Choroid plexus epithelial cell (primary cell): ENCODE measurements around the gene IDH2.

ENCODE experiments used
- DNase-seq: peaks from one replicate; pipeline ENCODE4 v3.0.0-alpha.2; 2010; ENCODE audit warnings: low read depth
- H3K4me3 ChIP-seq: 2 replicates; pipeline ENCODE4 v1.5.1; 2011; ENCODE audit warnings: low read depth, mild to moderate bottlenecking, control low read depth, low read length, moderate library complexity
- TF ChIP-seq, protein P1 (sequence below): conservative IDR thresholded peaks from 2 replicates; pipeline ENCODE4 v1.5.1; 2011; ENCODE audit warnings: low read depth, mild to moderate bottlenecking, control low read depth, inconsistent platforms, low read length, moderate library complexity

Gene IDH2

DNA sequence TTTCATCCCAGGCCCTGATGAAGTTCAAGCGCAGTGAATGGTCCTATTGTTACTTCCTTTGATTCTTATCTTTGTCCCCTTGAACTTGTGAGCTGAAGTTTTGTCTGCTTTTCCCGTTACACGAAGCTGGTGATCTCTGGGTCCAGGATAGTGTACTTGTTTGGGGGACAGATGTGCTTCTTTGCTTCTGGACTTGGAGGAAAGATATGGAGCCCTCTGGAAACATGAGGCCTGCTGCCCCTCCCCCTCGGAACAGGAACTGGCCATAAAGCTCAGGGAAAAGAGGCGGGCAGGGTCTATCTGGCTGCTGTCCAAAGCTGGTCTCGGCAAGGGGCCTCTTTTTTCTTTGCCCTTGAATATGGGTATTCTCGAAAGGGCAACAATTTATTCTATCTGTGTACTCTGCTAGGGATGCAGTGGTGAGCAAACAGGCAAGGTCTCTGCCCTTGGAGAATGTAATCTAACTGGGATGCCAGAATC lies 47.6 kb downstream of the IDH2 start:
- TF ChIP-seq, protein P1, sequence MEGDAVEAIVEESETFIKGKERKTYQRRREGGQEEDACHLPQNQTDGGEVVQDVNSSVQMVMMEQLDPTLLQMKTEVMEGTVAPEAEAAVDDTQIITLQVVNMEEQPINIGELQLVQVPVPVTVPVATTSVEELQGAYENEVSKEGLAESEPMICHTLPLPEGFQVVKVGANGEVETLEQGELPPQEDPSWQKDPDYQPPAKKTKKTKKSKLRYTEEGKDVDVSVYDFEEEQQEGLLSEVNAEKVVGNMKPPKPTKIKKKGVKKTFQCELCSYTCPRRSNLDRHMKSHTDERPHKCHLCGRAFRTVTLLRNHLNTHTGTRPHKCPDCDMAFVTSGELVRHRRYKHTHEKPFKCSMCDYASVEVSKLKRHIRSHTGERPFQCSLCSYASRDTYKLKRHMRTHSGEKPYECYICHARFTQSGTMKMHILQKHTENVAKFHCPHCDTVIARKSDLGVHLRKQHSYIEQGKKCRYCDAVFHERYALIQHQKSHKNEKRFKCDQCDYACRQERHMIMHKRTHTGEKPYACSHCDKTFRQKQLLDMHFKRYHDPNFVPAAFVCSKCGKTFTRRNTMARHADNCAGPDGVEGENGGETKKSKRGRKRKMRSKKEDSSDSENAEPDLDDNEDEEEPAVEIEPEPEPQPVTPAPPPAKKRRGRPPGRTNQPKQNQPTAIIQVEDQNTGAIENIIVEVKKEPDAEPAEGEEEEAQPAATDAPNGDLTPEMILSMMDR: no peak

GRCh38 chr15:90053685-90054466 lies 48.4 kb downstream of the IDH2 start:
- DNase-seq: no peak
- no peak overlapping the region for H3K4me3 ChIP-seq
- TF ChIP-seq, protein P1: no peak

More for the DNA sequence above, 47.6 kb downstream of the IDH2 start:
- H3K4me3 ChIP-seq: no peak overlapping the region
- no peak for DNase-seq

- H3K4me3 ChIP-seq: no peak overlapping the region
- TF ChIP-seq, protein P1: no peak
- no peak for DNase-seq
Observed at GRCh38 chr15:90051874-90052273, 50.4 kb downstream of the IDH2 start.

DNA sequence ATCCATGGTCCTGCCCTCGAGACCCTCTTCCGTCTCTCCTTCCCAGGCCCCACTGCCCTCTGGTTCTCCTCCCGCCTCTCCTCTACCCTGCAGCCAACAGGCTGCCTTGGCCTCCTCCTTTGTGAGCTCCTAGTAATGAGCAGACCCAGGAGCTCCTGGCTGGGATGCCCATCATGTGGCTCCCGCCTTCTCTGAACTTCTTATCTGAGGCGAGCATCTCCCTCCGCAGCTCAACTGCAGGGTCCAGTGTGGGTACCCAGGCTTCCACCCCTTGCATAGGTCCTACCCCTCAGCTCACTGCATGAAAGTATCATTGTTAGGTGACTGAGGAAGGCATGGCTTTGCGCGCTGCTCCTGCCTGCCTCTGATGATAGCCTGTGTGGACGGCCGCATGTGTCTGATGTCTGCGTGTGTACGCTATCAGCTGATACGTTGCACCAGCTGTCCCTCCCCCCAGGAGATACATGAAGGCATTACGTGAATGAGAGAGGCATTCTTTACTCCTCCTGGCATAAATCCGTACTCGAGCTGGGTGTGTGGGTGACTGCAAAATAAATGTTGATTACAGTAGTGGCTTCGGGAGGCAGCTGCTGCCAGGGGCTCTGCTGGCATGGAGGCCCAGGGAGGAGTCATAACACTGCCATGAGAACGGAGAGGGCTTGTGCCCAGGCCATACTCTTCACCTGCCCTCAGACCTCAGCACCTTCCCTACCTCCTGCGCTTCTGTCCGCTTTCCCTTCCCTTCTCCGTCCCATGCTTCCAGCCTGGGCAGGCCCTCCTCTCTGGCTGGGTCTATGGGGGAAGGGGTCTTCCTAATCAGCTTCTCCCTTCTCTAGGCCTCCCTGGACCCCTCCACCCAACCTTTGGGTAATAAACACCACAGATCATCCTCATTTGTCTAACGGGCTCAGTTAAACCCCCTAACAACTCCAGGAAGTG lies 52.3 kb downstream of the IDH2 start:
- TF ChIP-seq, protein P1: no peak
- DNase-seq: no peak
- H3K4me3 ChIP-seq: no peak overlapping the region

DNA sequence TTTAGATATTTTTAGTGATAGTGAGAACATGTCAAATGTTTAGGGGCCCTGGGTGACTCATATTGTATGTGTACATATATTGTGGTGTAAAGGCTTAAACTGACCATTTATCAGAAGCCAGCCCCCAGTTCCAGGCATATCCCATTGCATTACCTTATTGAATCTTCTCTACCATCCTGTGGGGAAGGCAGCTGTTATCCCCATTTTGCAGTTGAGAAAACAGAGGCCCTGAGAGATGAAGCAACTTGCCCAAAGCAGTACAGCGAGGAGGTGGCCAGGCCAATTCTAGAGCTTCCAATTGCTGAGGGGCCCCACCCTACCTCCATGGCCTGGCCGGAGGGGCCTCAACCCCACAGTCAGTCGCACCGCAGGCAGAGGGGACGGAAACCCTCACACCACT lies 53.2 kb downstream of the IDH2 start:
- no peak for DNase-seq

GRCh38 chr15:90047956-90048575 lies 54.2 kb downstream of the IDH2 start:
- no peak overlapping the region for H3K4me3 ChIP-seq
- TF ChIP-seq, protein P1: no peak
- no peak for DNase-seq

More for the DNA sequence above, 53.2 kb downstream of the IDH2 start:
- H3K4me3 ChIP-seq: no peak overlapping the region
- TF ChIP-seq, protein P1: no peak
